ENCODE data around the gene PCNX1. TPM values are rescaled to one million over a fixed set of nuclear protein-coding genes. Genes with fewer than 3 reads are reported as not detected.

PCNX1 gene
- total and polyA plus RNA-seq, 2 of the 4 experiments (the other 2 are of a cell fraction): 15.0 to 43.7 TPM

- no peak for TF ChIP-seq CEBPB (IDR thresholded peaks at IDR 0.05; ENCODE audit: low read depth, low read length)
- no peak for TF ChIP-seq RFX5 (IDR thresholded peaks at IDR 0.05; ENCODE audit: low read depth, low read length)
- TF ChIP-seq MXI1 (IDR thresholded peaks at IDR 0.05; ENCODE audit: borderline replicate concordance, low read depth, low read length): no peak
- no peak for TF ChIP-seq RCOR1 (IDR thresholded peaks at IDR 0.05; ENCODE audit: insufficient replicate concordance, low read length)
These were observed 226.0 kb downstream of the PCNX1 start (continued) for GRCh38 chr14:71133296-71133695.

DNA sequence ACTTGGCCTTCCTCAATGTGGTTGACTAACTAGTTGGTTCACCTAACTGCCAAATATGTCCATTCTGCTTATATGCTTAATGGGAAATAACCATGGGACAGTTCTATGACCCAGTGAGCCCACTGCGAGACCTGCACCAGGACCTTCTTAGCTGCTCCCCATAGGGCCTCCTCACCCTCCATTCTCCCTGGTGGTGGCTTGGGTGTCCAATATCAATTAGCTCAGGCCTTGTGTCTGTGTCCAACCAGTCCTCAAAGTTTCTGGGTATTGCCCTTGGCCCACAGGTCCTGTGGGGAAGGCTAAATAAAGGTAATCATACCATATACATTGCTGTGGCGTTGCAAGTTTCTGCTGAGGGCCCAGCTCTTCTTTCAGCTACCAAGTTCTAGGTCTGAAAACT is 228.2 kb downstream of the PCNX1 start:
- Histone ChIP-seq H3K9me1 (ENCODE audit: insufficient read depth, low read length) (0 out of 2 replicates have a peak, but pooled peaks cover 7% of the 10 kb centered on the region), H3K14ac (replicated peaks; ENCODE audit: low read depth, low read length) (no peak overlapping the region), H2AK9ac (replicated peaks; ENCODE audit: low read depth, low read length, poor library complexity) (no peak overlapping the region), H4K91ac (ENCODE audit: insufficient read depth, low read depth, low read length) (no peak overlapping the region), H3K4me1 (ENCODE audit: control insufficient read depth, insufficient read depth, low read length) (peaks cover 13% of the 10 kb centered on the region), H3K4me3 (ENCODE audit: insufficient read depth, low read depth, low read length) (no peak overlapping the region), H4K8ac (ENCODE audit: low read depth in 2 of 2, low read length in 2 of 2) (no peak overlapping the region), H2AFZ (replicated peaks; ENCODE audit: low read length, poor library complexity) (no peak overlapping the region), H3K27ac (ENCODE audit: insufficient read depth, low read length) (no peak overlapping the region), H3K9ac (ENCODE audit: low read depth, low read length) (no peak overlapping the region), H3K36me3 (ENCODE audit: control insufficient read depth, insufficient read depth, low read length) (no peaks in the 10 kb centered on the region), H3K4me2 (ENCODE audit: low read depth, low read length) (no peak overlapping the region), H2BK120ac (ENCODE audit: low read depth, low read length) (no peak overlapping the region), H2AK5ac (ENCODE audit: low read depth, low read length) (no peak overlapping the region), H3K9me3 (ENCODE audit: control insufficient read depth, insufficient read depth, low read length) (peaks cover 5% of the 10 kb centered on the region; the same call in 1 of the 2 replicates), H3K4ac (ENCODE audit: low read depth, low read length) (no peak overlapping the region), H3K79me1 (ENCODE audit: low read depth in 1 of 2, low read length in 2 of 2) (peaks cover 0 to 10% of the 10 kb centered on the region in 2 experiments; a peak in 2 of 4 replicates), H4K5ac (ENCODE audit: low read depth, low read length) (no peak overlapping the region), H2BK15ac (ENCODE audit: low read depth, low read length) (no peak overlapping the region; the same call in 2 of the 3 replicates), H4K20me1 (ENCODE audit: insufficient read depth, low read length) (no peaks in the 10 kb centered on the region), H2BK20ac (ENCODE audit: low read depth, low read length) (no peak overlapping the region), H3K56ac (ENCODE audit: extremely low read depth, insufficient read depth, low read length) (no peak overlapping the region), H3K18ac (ENCODE audit: low read depth, low read length) (no peak overlapping the region), H3K27me3 (ENCODE audit: control insufficient read depth, insufficient read depth, low read length) (no peaks in the 10 kb centered on the region), H3K23ac (ENCODE audit: low read depth, low read length) (no peak overlapping the region), H2BK5ac (ENCODE audit: low read depth, low read length, poor library complexity, severe bottlenecking) (no peak overlapping the region)
- ATAC-seq (ENCODE audit: low read depth) (no peak), DNase-seq (no peak)
- intact Hi-C loops (cut with micrococcal nuclease): loop anchor here (10.0 kb wide), 1 partner anchor 449 kb away; no protein-coding TSS in a partner anchor
- ChIA-PET CTCF (no interaction called here), POLR2A (ENCODE audit: unreplicated experiment) (no interaction called here)
- BruUV-seq (replicated peaks): no TSS peak
- in situ Hi-C loops (cut with MboI; ENCODE audit: low sequenced_read_pairs): loop anchor here (5.0 to 10.0 kb wide), 2 partner anchors 617 to 719 kb away; no protein-coding TSS in a partner anchor
- dilution Hi-C loops (cut with HindIII; ENCODE audit: low sequenced_read_pairs, unreplicated experiment): no loop called here
- no CpG with 5 or more reads among the region's 2 CpGs for WGBS, 2 experiments (ENCODE audit: extremely low coverage in 2 of 2, insufficient read length in 1 of 2)
- no peak for TF ChIP-seq RAD21 (IDR thresholded peaks at IDR 0.05; ENCODE audit: low read length)
- TF ChIP-seq SMC3 (IDR thresholded peaks at IDR 0.05; ENCODE audit: low read depth, low read length): no peak
- no peak for TF ChIP-seq USF2 (IDR thresholded peaks at IDR 0.05; ENCODE audit: low read depth, low read length)
- TF ChIP-seq, protein P1, sequence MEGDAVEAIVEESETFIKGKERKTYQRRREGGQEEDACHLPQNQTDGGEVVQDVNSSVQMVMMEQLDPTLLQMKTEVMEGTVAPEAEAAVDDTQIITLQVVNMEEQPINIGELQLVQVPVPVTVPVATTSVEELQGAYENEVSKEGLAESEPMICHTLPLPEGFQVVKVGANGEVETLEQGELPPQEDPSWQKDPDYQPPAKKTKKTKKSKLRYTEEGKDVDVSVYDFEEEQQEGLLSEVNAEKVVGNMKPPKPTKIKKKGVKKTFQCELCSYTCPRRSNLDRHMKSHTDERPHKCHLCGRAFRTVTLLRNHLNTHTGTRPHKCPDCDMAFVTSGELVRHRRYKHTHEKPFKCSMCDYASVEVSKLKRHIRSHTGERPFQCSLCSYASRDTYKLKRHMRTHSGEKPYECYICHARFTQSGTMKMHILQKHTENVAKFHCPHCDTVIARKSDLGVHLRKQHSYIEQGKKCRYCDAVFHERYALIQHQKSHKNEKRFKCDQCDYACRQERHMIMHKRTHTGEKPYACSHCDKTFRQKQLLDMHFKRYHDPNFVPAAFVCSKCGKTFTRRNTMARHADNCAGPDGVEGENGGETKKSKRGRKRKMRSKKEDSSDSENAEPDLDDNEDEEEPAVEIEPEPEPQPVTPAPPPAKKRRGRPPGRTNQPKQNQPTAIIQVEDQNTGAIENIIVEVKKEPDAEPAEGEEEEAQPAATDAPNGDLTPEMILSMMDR (conservative IDR thresholded peaks at IDR 0.05; ENCODE audit: low read depth, low read length): no peak
- TF ChIP-seq MAZ (IDR thresholded peaks at IDR 0.05; ENCODE audit: borderline replicate concordance, low read depth, low read length): no peak
- TF ChIP-seq CEBPB (IDR thresholded peaks at IDR 0.05; ENCODE audit: low read depth, low read length): no peak
- no peak for TF ChIP-seq MAFK (IDR thresholded peaks at IDR 0.05; ENCODE audit: low read depth, low read length)
- TF ChIP-seq RCOR1 (IDR thresholded peaks at IDR 0.05; ENCODE audit: insufficient replicate concordance, low read length): no peak
- TF ChIP-seq POLR2A (IDR thresholded peaks at IDR 0.05; ENCODE audit: low read depth, low read length): no peak
- no peak for TF ChIP-seq FOS (IDR thresholded peaks at IDR 0.05; ENCODE audit: low read depth, low read length)
- no peak for TF ChIP-seq BHLHE40 (IDR thresholded peaks at IDR 0.05; ENCODE audit: low read depth, low read length)
- no peak for TF ChIP-seq NFE2L2 (IDR thresholded peaks at IDR 0.05; ENCODE audit: low read depth, low read length)
- no peak for TF ChIP-seq RFX5 (IDR thresholded peaks at IDR 0.05; ENCODE audit: low read depth, low read length)
- no peak for TF ChIP-seq CHD1 (IDR thresholded peaks at IDR 0.05; ENCODE audit: low read depth, low read length)
